GM19025 (cell line): ENCODE measurements around the gene CHST7.
A peak's percentile ranks its signal among the peaks of the same experiment; 100 is the strongest.

Source experiments
- ATAC-seq: cut with Tn5 transposase; IDR thresholded peaks from one replicate; pipeline ENCODE4 v1.9.1; 2021; ENCODE audit warnings: mild to moderate bottlenecking, low read depth, moderate library complexity; ENCODE audit not compliant: unreplicated experiment

Gene CHST7

GRCh38 chrX:46601283-46601682 is 27.7 kb downstream of the CHST7 start:
- ATAC-seq: no peak

GRCh38 chrX:46602468-46603102 is 29.0 kb downstream of the CHST7 start:
- no peak for ATAC-seq

GRCh38 chrX:46607916-46608315 is 34.4 kb downstream of the CHST7 start:
- ATAC-seq: no peak

- no peak for ATAC-seq
These were observed 36.6 kb downstream of the CHST7 start for GRCh38 chrX:46610070-46610658.

GRCh38 chrX:46611658-46612362 is 38.2 kb downstream of the CHST7 start:
- ATAC-seq: no peak

GRCh38 chrX:46617906-46618305 is 44.3 kb downstream of the CHST7 start:
- ATAC-seq: no peak

GRCh38 chrX:46618947-46619346 is 45.4 kb downstream of the CHST7 start:
- no peak for ATAC-seq

- ATAC-seq: no peak
These were observed 46.9 kb downstream of the CHST7 start for GRCh38 chrX:46620505-46620904.

- ATAC-seq: no peak
These were observed 48.0 kb downstream of the CHST7 start for GRCh38 chrX:46621572-46621971.

- ATAC-seq: no peak
These were observed 50.7 kb downstream of the CHST7 start for GRCh38 chrX:46624090-46624786.

- ATAC-seq: no peak
These were observed 53.0 kb downstream of the CHST7 start for GRCh38 chrX:46626566-46626965.

GRCh38 chrX:46627062-46627461 is 53.5 kb downstream of the CHST7 start:
- no peak for ATAC-seq

GRCh38 chrX:46627711-46628419 is 54.3 kb downstream of the CHST7 start:
- no peak for ATAC-seq

- ATAC-seq: peak; percentile 91
These were observed 55.2 kb downstream of the CHST7 start for GRCh38 chrX:46628460-46629371.

- no peak for ATAC-seq
These were observed 56.6 kb downstream of the CHST7 start for GRCh38 chrX:46630141-46630540.

GRCh38 chrX:46634577-46634976 is 61.0 kb downstream of the CHST7 start:
- ATAC-seq: no peak

- no peak for ATAC-seq
These were observed 61.6 kb downstream of the CHST7 start for GRCh38 chrX:46635186-46635585.

GRCh38 chrX:46636223-46636622 is 62.7 kb downstream of the CHST7 start:
- no peak for ATAC-seq

GRCh38 chrX:46637938-46638337 is 64.4 kb downstream of the CHST7 start:
- ATAC-seq: no peak

GRCh38 chrX:46642145-46642544 is 68.6 kb downstream of the CHST7 start:
- ATAC-seq: no peak
